Measurements from ENCODE around the gene MX1.

Gene MX1

GRCh38 chr21:41425954-41426675, at the start of gene MX1:
Gene MX1, plus strand, starts transcription at chr21:41426239. Its CDS starts 5,832 bp downstream, at chr21:41432071.
- in situ Hi-C loops (cut with HindIII; ENCODE audit: low sequenced_read_pairs): no loop called here

- in situ Hi-C loops (cut with HindIII; ENCODE audit: low sequenced_read_pairs): no loop called here
These were observed 48.3 kb upstream of the MX1 start for GRCh38 chr21:41377715-41378114.

- in situ Hi-C loops (cut with HindIII; ENCODE audit: low sequenced_read_pairs): no loop called here
These were observed 47.2 kb upstream of the MX1 start for GRCh38 chr21:41378849-41379248.

GRCh38 chr21:41379901-41380300, 46.1 kb upstream of the MX1 start:
- in situ Hi-C loops (cut with HindIII; ENCODE audit: low sequenced_read_pairs): no loop called here

GRCh38 chr21:41381731-41382130, 44.3 kb upstream of the MX1 start:
- in situ Hi-C loops (cut with HindIII; ENCODE audit: low sequenced_read_pairs): no loop called here

- in situ Hi-C loops (cut with HindIII; ENCODE audit: low sequenced_read_pairs): no loop called here
These were observed 38.8 kb upstream of the MX1 start for GRCh38 chr21:41387042-41387819.

GRCh38 chr21:41387824-41388223, 38.2 kb upstream of the MX1 start:
- in situ Hi-C loops (cut with HindIII; ENCODE audit: low sequenced_read_pairs): no loop called here

- in situ Hi-C loops (cut with HindIII; ENCODE audit: low sequenced_read_pairs): no loop called here
These were observed 37.8 kb upstream of the MX1 start for GRCh38 chr21:41388259-41388658.

- in situ Hi-C loops (cut with HindIII; ENCODE audit: low sequenced_read_pairs): no loop called here
These were observed 35.9 kb upstream of the MX1 start for GRCh38 chr21:41390043-41390639.

- in situ Hi-C loops (cut with HindIII; ENCODE audit: low sequenced_read_pairs): no loop called here
These were observed 32.1 kb upstream of the MX1 start for GRCh38 chr21:41393876-41394465.

GRCh38 chr21:41396558-41397075, 29.4 kb upstream of the MX1 start:
- in situ Hi-C loops (cut with HindIII; ENCODE audit: low sequenced_read_pairs): no loop called here

GRCh38 chr21:41397471-41397891, 28.6 kb upstream of the MX1 start:
- in situ Hi-C loops (cut with HindIII; ENCODE audit: low sequenced_read_pairs): no loop called here

GRCh38 chr21:41398251-41398650, 27.8 kb upstream of the MX1 start:
- in situ Hi-C loops (cut with HindIII; ENCODE audit: low sequenced_read_pairs): no loop called here

- in situ Hi-C loops (cut with HindIII; ENCODE audit: low sequenced_read_pairs): no loop called here
These were observed 27.2 kb upstream of the MX1 start for GRCh38 chr21:41398831-41399230.

GRCh38 chr21:41399246-41399800, 26.7 kb upstream of the MX1 start:
- in situ Hi-C loops (cut with HindIII; ENCODE audit: low sequenced_read_pairs): no loop called here

GRCh38 chr21:41402231-41402630, 23.8 kb upstream of the MX1 start:
- in situ Hi-C loops (cut with HindIII; ENCODE audit: low sequenced_read_pairs): no loop called here

- in situ Hi-C loops (cut with HindIII; ENCODE audit: low sequenced_read_pairs): no loop called here
These were observed 23.2 kb upstream of the MX1 start for GRCh38 chr21:41402796-41403195.

- in situ Hi-C loops (cut with HindIII; ENCODE audit: low sequenced_read_pairs): no loop called here
These were observed 22.7 kb upstream of the MX1 start for GRCh38 chr21:41403331-41403730.

- in situ Hi-C loops (cut with HindIII; ENCODE audit: low sequenced_read_pairs): no loop called here
These were observed 22.1 kb upstream of the MX1 start for GRCh38 chr21:41403966-41404365.

GRCh38 chr21:41405321-41405720, 20.7 kb upstream of the MX1 start:
- in situ Hi-C loops (cut with HindIII; ENCODE audit: low sequenced_read_pairs): no loop called here

GRCh38 chr21:41406340-41406739, 19.7 kb upstream of the MX1 start:
- in situ Hi-C loops (cut with HindIII; ENCODE audit: low sequenced_read_pairs): no loop called here

All from DLD1 (cell line).